OCI-LY1 (cell line): Measurements from ENCODE around the gene ST7L.

ENCODE experiments used
- H2AFZ ChIP-seq: fragments of 200-600 bp; sonication (generic), shearing (Covaris generic); 2 replicates; pipeline ENCODE4 v1.6.0; 2014; ENCODE audit warnings: antibody characterized with exemption, mild to moderate bottlenecking, low read length
- H3F3A ChIP-seq: fragments of 200-600 bp; sonication (generic), shearing (Covaris generic); 2 replicates; pipeline ENCODE4 v1.6.0; 2014; ENCODE audit warnings: mild to moderate bottlenecking, antibody characterized with exemption, low read length, moderate library complexity; ENCODE audit not compliant: insufficient read depth
- H3K27ac ChIP-seq: fragments of 200-600 bp; sonication (generic); 2 replicates; pipeline ENCODE4 v1.5.1; 2014; ENCODE audit warnings: low read length, mixed run types, mild to moderate bottlenecking, low read depth; ENCODE audit not compliant: poor library complexity, severe bottlenecking
- H3K27me3 ChIP-seq: fragments of 200-600 bp; sonication (generic); 2 replicates; pipeline ENCODE4 v1.6.0; 2014; ENCODE audit warnings: antibody characterized with exemption, mild to moderate bottlenecking, low read length, moderate library complexity; ENCODE audit not compliant: insufficient read depth
- H3K36me3 ChIP-seq: fragments of 200-600 bp; sonication (generic); 2 replicates; pipeline ENCODE4 v1.6.1; 2014; ENCODE audit warnings: mild to moderate bottlenecking, antibody characterized with exemption, low read length, moderate library complexity, mixed read lengths; ENCODE audit not compliant: insufficient read depth
- H3K4me1 ChIP-seq: fragments of 200-600 bp; sonication (generic); 2 replicates; pipeline ENCODE4 v1.5.1; 2014; ENCODE audit warnings: mild to moderate bottlenecking, low read length, moderate library complexity; ENCODE audit not compliant: insufficient read depth, severe bottlenecking
- H3K4me2 ChIP-seq: fragments of 200-600 bp; sonication (generic), shearing (Covaris generic); 2 replicates; pipeline ENCODE4 v1.6.1; 2014; ENCODE audit warnings: low read length
- H3K4me3 ChIP-seq: fragments of 200-600 bp; sonication (generic); 2 replicates; pipeline ENCODE4 v1.5.1; 2014; ENCODE audit warnings: low read length, low read depth, mild to moderate bottlenecking, mixed read lengths; ENCODE audit not compliant: poor library complexity, severe bottlenecking
- H3K79me2 ChIP-seq: fragments of 200-600 bp; shearing (Covaris generic); 2 replicates; pipeline ENCODE4 v1.6.1; 2016; ENCODE audit warnings: mixed run types, low read length, mixed read lengths; ENCODE audit not compliant: insufficient read depth
- H3K9ac ChIP-seq: fragments of 200-600 bp; sonication (generic), shearing (Covaris generic); 2 replicates; pipeline ENCODE4 v1.6.1; 2014; ENCODE audit warnings: mild to moderate bottlenecking, low read length, mixed read lengths
- H3K9me2 ChIP-seq: fragments of 200-600 bp; sonication (generic), shearing (Covaris generic); 2 replicates; pipeline ENCODE4 v1.6.1; 2014; ENCODE audit warnings: low read depth, mild to moderate bottlenecking, low read length, mixed read lengths
- H3K9me3 ChIP-seq: fragments of 200-600 bp; shearing (Covaris generic); 2 replicates; pipeline ENCODE4 v1.6.1; 2014; ENCODE audit warnings: low read length, mixed read lengths
- H4K20me1 ChIP-seq: fragments of 200-600 bp; sonication (generic), shearing (Covaris generic); 2 replicates; pipeline ENCODE4 v1.6.0; 2016; ENCODE audit warnings: mild to moderate bottlenecking, low read length; ENCODE audit not compliant: insufficient read depth
- EZH2 ChIP-seq: fragments of 200-600 bp; sonication (generic), shearing (Covaris generic); IDR thresholded peaks from 2 replicates; pipeline ENCODE4 v1.8.0; 2017; ENCODE audit warnings: borderline replicate concordance, mixed run types, mild to moderate bottlenecking, antibody characterized with exemption, low read length, moderate library complexity, mixed read lengths
- TF ChIP-seq, protein P1 (sequence below): fragments of 200-600 bp; sonication (generic), shearing (Covaris generic); IDR thresholded peaks from 2 replicates; pipeline ENCODE4 v1.5.1; 2017; ENCODE audit warnings: mild to moderate bottlenecking, antibody characterized with exemption, low read length, moderate library complexity, mixed read lengths

Gene ST7L

DNA sequence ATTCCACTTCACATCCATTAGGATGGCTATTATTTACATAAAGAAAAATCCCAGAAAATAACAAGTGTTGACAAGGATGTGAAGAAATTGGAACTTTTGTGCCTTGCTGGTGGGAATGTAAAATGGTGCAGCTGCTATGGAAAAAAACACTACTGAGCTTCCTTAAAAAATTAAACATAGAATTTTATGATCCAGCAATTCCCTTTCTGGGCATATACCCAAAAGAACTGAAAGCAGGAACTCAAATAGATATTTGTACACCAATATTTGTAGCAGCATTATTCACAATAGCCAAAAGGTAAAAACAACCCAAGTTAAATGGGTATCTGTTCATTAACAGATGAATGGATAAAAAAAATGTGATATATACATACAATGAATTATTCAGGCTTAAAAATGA lies 64.5 kb downstream of the ST7L start:
- H3K4me2 ChIP-seq: no peak overlapping the region
- no peaks in the 10 kb centered on the region for H3K79me2 ChIP-seq
- no peaks in the 10 kb centered on the region for H3K4me1 ChIP-seq
- TF ChIP-seq, protein P1, sequence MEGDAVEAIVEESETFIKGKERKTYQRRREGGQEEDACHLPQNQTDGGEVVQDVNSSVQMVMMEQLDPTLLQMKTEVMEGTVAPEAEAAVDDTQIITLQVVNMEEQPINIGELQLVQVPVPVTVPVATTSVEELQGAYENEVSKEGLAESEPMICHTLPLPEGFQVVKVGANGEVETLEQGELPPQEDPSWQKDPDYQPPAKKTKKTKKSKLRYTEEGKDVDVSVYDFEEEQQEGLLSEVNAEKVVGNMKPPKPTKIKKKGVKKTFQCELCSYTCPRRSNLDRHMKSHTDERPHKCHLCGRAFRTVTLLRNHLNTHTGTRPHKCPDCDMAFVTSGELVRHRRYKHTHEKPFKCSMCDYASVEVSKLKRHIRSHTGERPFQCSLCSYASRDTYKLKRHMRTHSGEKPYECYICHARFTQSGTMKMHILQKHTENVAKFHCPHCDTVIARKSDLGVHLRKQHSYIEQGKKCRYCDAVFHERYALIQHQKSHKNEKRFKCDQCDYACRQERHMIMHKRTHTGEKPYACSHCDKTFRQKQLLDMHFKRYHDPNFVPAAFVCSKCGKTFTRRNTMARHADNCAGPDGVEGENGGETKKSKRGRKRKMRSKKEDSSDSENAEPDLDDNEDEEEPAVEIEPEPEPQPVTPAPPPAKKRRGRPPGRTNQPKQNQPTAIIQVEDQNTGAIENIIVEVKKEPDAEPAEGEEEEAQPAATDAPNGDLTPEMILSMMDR: no peak
- TF ChIP-seq EZH2: no peak
- H3K27ac ChIP-seq: no peak overlapping the region
- no peaks in the 10 kb centered on the region for H3K9me2 ChIP-seq
- no peaks in the 10 kb centered on the region for H3K9me3 ChIP-seq
- no peaks in the 10 kb centered on the region for H3K27me3 ChIP-seq
- no peak overlapping the region for H2AFZ ChIP-seq
- H4K20me1 ChIP-seq: no peaks in the 10 kb centered on the region
- no peaks in the 10 kb centered on the region for H3F3A ChIP-seq
- H3K9ac ChIP-seq: no peak overlapping the region
- no peaks in the 10 kb centered on the region for H3K36me3 ChIP-seq
- no peak overlapping the region for H3K4me3 ChIP-seq

DNA sequence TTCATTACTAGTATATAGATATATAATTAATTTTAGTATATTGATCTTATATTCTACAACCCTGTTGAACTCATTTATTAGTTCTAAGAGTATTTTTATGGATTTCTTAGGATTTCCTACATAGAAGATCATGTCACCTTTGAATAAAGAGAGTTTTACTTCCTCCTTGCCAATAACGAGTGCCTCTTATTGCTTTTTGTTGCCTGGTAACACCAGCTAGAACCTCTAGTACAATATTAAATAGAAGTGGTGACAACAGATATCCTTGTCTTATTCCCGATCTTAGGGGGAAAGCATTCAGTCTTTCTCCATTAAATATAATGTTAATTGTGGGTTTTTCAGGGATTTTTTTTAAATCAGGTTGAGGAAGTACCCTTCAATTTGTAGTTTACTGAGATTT lies 69.4 kb downstream of the ST7L start:
- H3K9me2 ChIP-seq: no peaks in the 10 kb centered on the region
- no peak overlapping the region for H3K9ac ChIP-seq
- no peaks in the 10 kb centered on the region for H3K9me3 ChIP-seq
- no peaks in the 10 kb centered on the region for H3K4me1 ChIP-seq
- H3K4me3 ChIP-seq: no peak overlapping the region
- no peaks in the 10 kb centered on the region for H3K27me3 ChIP-seq
- no peaks in the 10 kb centered on the region for H4K20me1 ChIP-seq
- H3F3A ChIP-seq: no peaks in the 10 kb centered on the region
- H2AFZ ChIP-seq: no peak overlapping the region
- no peak overlapping the region for H3K27ac ChIP-seq
- no peaks in the 10 kb centered on the region for H3K36me3 ChIP-seq
- H3K4me2 ChIP-seq: no peak overlapping the region
- TF ChIP-seq EZH2: no peak
- TF ChIP-seq, protein P1: no peak
- H3K79me2 ChIP-seq: no peaks in the 10 kb centered on the region

DNA sequence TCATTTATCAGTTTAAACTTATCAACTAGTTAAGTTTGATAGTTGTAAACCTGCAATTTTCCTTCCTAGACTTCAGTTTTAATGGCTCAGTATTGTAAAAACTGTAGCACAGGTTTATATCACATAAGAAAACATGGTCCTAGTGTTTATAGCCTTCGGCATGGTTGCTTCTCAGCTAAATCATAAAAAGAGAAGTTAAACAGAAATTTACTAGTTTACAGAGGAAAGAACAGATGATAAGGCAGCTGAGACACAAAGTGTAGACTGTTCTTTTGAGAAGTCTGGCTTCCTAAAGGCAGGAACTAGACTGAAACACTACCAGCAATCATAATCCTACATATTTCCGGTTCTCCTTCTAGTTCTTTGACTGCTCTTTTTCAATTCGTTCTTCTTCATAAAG lies 70.4 kb downstream of the ST7L start:
- Histone ChIP-seq H3K9ac (no peak overlapping the region), H3K9me3 (no peaks in the 10 kb centered on the region), H3K79me2 (no peaks in the 10 kb centered on the region), H2AFZ (no peak overlapping the region), H3K4me2 (no peak overlapping the region), H3K4me1 (no peaks in the 10 kb centered on the region), H3K9me2 (no peaks in the 10 kb centered on the region), H3K4me3 (no peak overlapping the region), H3F3A (no peaks in the 10 kb centered on the region), H3K36me3 (no peaks in the 10 kb centered on the region), H3K27ac (no peak overlapping the region), H3K27me3 (no peaks in the 10 kb centered on the region), H4K20me1 (no peaks in the 10 kb centered on the region)
- TF ChIP-seq, protein P1: no peak
- TF ChIP-seq EZH2: no peak
